ENCODE results near the gene RAPGEF2. TPM values are rescaled to one million over a fixed set of nuclear protein-coding genes. Genes with fewer than 3 reads are reported as not detected.
"Not testable (repeated sequence)": the region's sequence is repeated elsewhere in the genome, so short reads cannot be mapped to it uniquely, and the experiment has no call there.

Gene RAPGEF2
- total RNA-seq, 1 experiment from 2014 or later: 21.9 TPM

GRCh38 chr4:159358226-159358625 lies 255.3 kb downstream of the RAPGEF2 start:
- DNase-seq (ENCODE audit: low read depth): peak; percentile 54

- DNase-seq (ENCODE audit: low read depth): peak; percentile 78
Observed at GRCh38 chr4:159360549-159360948, 257.7 kb downstream of the RAPGEF2 start.

- DNase-seq (ENCODE audit: low read depth): no peak
Observed at GRCh38 chr4:159363361-159363760, 260.5 kb downstream of the RAPGEF2 start.

- DNase-seq (ENCODE audit: low read depth): peak; percentile 9
Observed at GRCh38 chr4:159366966-159367780, 264.3 kb downstream of the RAPGEF2 start.

GRCh38 chr4:159367781-159368080 lies 264.9 kb downstream of the RAPGEF2 start:
- no peak for DNase-seq (ENCODE audit: low read depth)

- peak; percentile 29 for DNase-seq (ENCODE audit: low read depth)
Observed at GRCh38 chr4:159368320-159368719, 265.4 kb downstream of the RAPGEF2 start.

GRCh38 chr4:159369256-159369655 lies 266.4 kb downstream of the RAPGEF2 start:
- no peak for DNase-seq (ENCODE audit: low read depth)

GRCh38 chr4:159370286-159370685 lies 267.4 kb downstream of the RAPGEF2 start:
- DNase-seq (ENCODE audit: low read depth): no peak

GRCh38 chr4:159374749-159375530 lies 272.1 kb downstream of the RAPGEF2 start:
- no peak for DNase-seq (ENCODE audit: low read depth)

GRCh38 chr4:159376289-159376688 lies 273.4 kb downstream of the RAPGEF2 start:
- no peak for DNase-seq (ENCODE audit: low read depth)

- DNase-seq (ENCODE audit: low read depth): no peak
Observed at GRCh38 chr4:159378056-159378616, 275.3 kb downstream of the RAPGEF2 start.

- DNase-seq (ENCODE audit: low read depth): not testable (repeated sequence)
Observed at GRCh38 chr4:159379064-159379463, 276.2 kb downstream of the RAPGEF2 start.

- DNase-seq (ENCODE audit: low read depth): no peak
Observed at GRCh38 chr4:159379836-159380235, 277.0 kb downstream of the RAPGEF2 start.

- DNase-seq (ENCODE audit: low read depth): no peak
Observed at GRCh38 chr4:159382856-159383561, 280.1 kb downstream of the RAPGEF2 start.

GRCh38 chr4:159383562-159383931 lies 280.7 kb downstream of the RAPGEF2 start:
- no peak for DNase-seq (ENCODE audit: low read depth)

- DNase-seq (ENCODE audit: low read depth): no peak
Observed at GRCh38 chr4:159384017-159384416, 281.1 kb downstream of the RAPGEF2 start.

GRCh38 chr4:159384632-159385031 lies 281.8 kb downstream of the RAPGEF2 start:
- peak; percentile 6 for DNase-seq (ENCODE audit: low read depth)

- no peak for DNase-seq (ENCODE audit: low read depth)
Observed at GRCh38 chr4:159386620-159387019, 283.7 kb downstream of the RAPGEF2 start.

GRCh38 chr4:159389756-159390155 lies 286.9 kb downstream of the RAPGEF2 start:
- no peak for DNase-seq (ENCODE audit: low read depth)

GRCh38 chr4:159390648-159391047 lies 287.8 kb downstream of the RAPGEF2 start:
- DNase-seq (ENCODE audit: low read depth): peak; percentile 96

GRCh38 chr4:159395693-159396092 lies 292.8 kb downstream of the RAPGEF2 start:
- DNase-seq (ENCODE audit: low read depth): peak; percentile 36

- no peak for DNase-seq (ENCODE audit: low read depth)
Observed at GRCh38 chr4:159396151-159396550, 293.3 kb downstream of the RAPGEF2 start.

Measured in LHCN-M2 (cell line).